HEK293 (cell line): Measurements from ENCODE around the gene PVRIG.

Experiments used
- CTCF ChIA-PET: fragments of 350-600 bp; formaldehyde crosslinking; extraction: SDS; loops from one replicate; lab custom pipeline; 2021; ENCODE audit warnings: antibody characterized with exemption; lab: Yijun Ruan, JAX
- POLR2A ChIA-PET: fragments of 300-600 bp; formaldehyde crosslinking; extraction: SDS; loops from one replicate; lab custom pipeline; 2020; ENCODE audit warnings: antibody characterized with exemption, inconsistent platforms; lab: Yijun Ruan, JAX
- H3K27ac ChIP-seq: fragments of 200-500 bp; sonication (Bioruptor generic); 2 replicates; pipeline ENCODE4 v1.5.1; 2014; ENCODE audit warnings: low read depth, low read length, control low read depth, inconsistent platforms; ENCODE audit errors: extremely low read depth
- H3K36me3 ChIP-seq, 2 experiments: fragments of 200-500 bp in 1 of 2; sonication (Bioruptor generic) in 1 of 2; 1 replicate in 1 of 2; 2 replicates in 1 of 2; pipeline ENCODE4 v1.5.1; 2014 to 2017; ENCODE audit warnings: inconsistent platforms in 2 of 2, low read length in 2 of 2; ENCODE audit not compliant: control insufficient read depth in 2 of 2, insufficient read depth in 1 of 2
- H3K4me1 ChIP-seq: fragments of 200-500 bp; sonication (Bioruptor generic); 2 replicates; pipeline ENCODE4 v1.5.1; 2014; ENCODE audit warnings: mild to moderate bottlenecking, low read length, inconsistent platforms; ENCODE audit not compliant: control insufficient read depth, insufficient read depth
- H3K4me3 ChIP-seq: 2 replicates; pipeline ENCODE4 v1.5.1; 2011; ENCODE audit warnings: low read depth, mild to moderate bottlenecking, control low read depth, low read length, moderate library complexity
- H3K9me3 ChIP-seq: fragments of 200-500 bp; sonication (Bioruptor generic); 2 replicates; pipeline ENCODE4 v1.5.1; 2014; ENCODE audit warnings: low read depth, low read length, inconsistent platforms; ENCODE audit not compliant: control insufficient read depth, insufficient read depth
- FEZF1 ChIP-seq: fragments of 450-650 bp; formaldehyde crosslinking; IDR thresholded peaks from 2 replicates; pipeline ENCODE4 v1.5.1; 2016; ENCODE audit warnings: missing biosample characterization, missing genetic modification characterization
- GLI2 ChIP-seq: fragments of 450-650 bp; formaldehyde crosslinking; IDR thresholded peaks from 2 replicates; pipeline ENCODE4; 2017; ENCODE audit warnings: missing biosample characterization, missing genetic modification characterization, low read depth, borderline replicate concordance
- HOXC10 ChIP-seq: sonication (generic); formaldehyde crosslinking; IDR thresholded peaks from 2 replicates; pipeline ENCODE4 v1.8.1; 2023; ENCODE audit warnings: mild to moderate bottlenecking, missing genetic modification reagents
- ZFP3 ChIP-seq: fragments of 450-650 bp; formaldehyde crosslinking; IDR thresholded peaks from 2 replicates; pipeline ENCODE4 v1.5.1; 2016; ENCODE audit warnings: low read depth, missing biosample characterization, missing genetic modification characterization
- ZNF121 ChIP-seq: fragments of 450-650 bp; formaldehyde crosslinking; IDR thresholded peaks from 2 replicates; pipeline ENCODE4 v1.5.1; 2016; ENCODE audit warnings: missing biosample characterization, missing genetic modification characterization
- ZNF157 ChIP-seq: fragments of 450-650 bp; formaldehyde crosslinking; IDR thresholded peaks from 2 replicates; pipeline ENCODE4 v1.5.1; 2016; ENCODE audit warnings: missing biosample characterization, missing genetic modification characterization
- ZNF2 ChIP-seq: fragments of 450-650 bp; formaldehyde crosslinking; IDR thresholded peaks from 2 replicates; pipeline ENCODE4 v1.5.1; 2016; ENCODE audit warnings: missing biosample characterization, missing genetic modification characterization
- ZNF24 ChIP-seq: fragments of 450-650 bp; formaldehyde crosslinking; IDR thresholded peaks from 2 replicates; pipeline ENCODE4 v1.5.1; 2016; ENCODE audit warnings: missing biosample characterization, missing genetic modification characterization
- ZNF324 ChIP-seq: fragments of 450-650 bp; formaldehyde crosslinking; IDR thresholded peaks from 2 replicates; pipeline ENCODE4 v1.5.1; 2016; ENCODE audit warnings: missing biosample characterization, missing genetic modification characterization
- ZNF394 ChIP-seq: fragments of 450-650 bp; formaldehyde crosslinking; IDR thresholded peaks from 2 replicates; pipeline ENCODE4 v1.5.1; 2016; ENCODE audit warnings: missing biosample characterization, missing genetic modification characterization, mild to moderate bottlenecking, moderate library complexity, borderline replicate concordance
- ZNF404 ChIP-seq: fragments of 450-650 bp; formaldehyde crosslinking; IDR thresholded peaks from 2 replicates; pipeline ENCODE4 v1.5.1; 2017; ENCODE audit warnings: missing biosample characterization, missing genetic modification characterization
- ZNF433 ChIP-seq: fragments of 450-650 bp; formaldehyde crosslinking; IDR thresholded peaks from 2 replicates; pipeline ENCODE4 v1.5.1; 2016; ENCODE audit warnings: missing biosample characterization, missing genetic modification characterization, low read depth
- ZNF791 ChIP-seq: fragments of 450-650 bp; formaldehyde crosslinking; IDR thresholded peaks from 2 replicates; pipeline ENCODE4 v1.5.1; 2016; ENCODE audit warnings: missing biosample characterization, missing genetic modification characterization
- ZNF837 ChIP-seq: fragments of 450-650 bp; formaldehyde crosslinking; IDR thresholded peaks from 2 replicates; pipeline ENCODE4 v1.5.1; 2016; ENCODE audit warnings: missing biosample characterization, missing genetic modification characterization
- TF ChIP-seq, protein P1 (sequence below): fragments of 450-650 bp; formaldehyde crosslinking; IDR thresholded peaks from 2 replicates; pipeline ENCODE4 v1.5.1; 2017; ENCODE audit warnings: missing biosample characterization, missing genetic modification characterization
- TF ChIP-seq, protein P2 (sequence below): fragments of 450-650 bp; formaldehyde crosslinking; IDR thresholded peaks from 2 replicates; pipeline ENCODE4 v1.5.1; 2017; ENCODE audit warnings: missing biosample characterization, missing genetic modification characterization
- TF ChIP-seq, protein P3 (sequence below): fragments of 450-650 bp; formaldehyde crosslinking; IDR thresholded peaks from 2 replicates; pipeline ENCODE4 v1.5.1; 2016; ENCODE audit warnings: missing biosample characterization, missing genetic modification characterization, low read depth
- TF ChIP-seq, protein P4 (sequence below): fragments of 450-650 bp; formaldehyde crosslinking; IDR thresholded peaks from 2 replicates; pipeline ENCODE4 v1.5.1; 2016; ENCODE audit warnings: missing biosample characterization, missing genetic modification characterization
- TF ChIP-seq, protein P5 (sequence below): fragments of 450-650 bp; formaldehyde crosslinking; IDR thresholded peaks from 2 replicates; pipeline ENCODE4 v1.5.1; 2016; ENCODE audit warnings: missing biosample characterization, missing genetic modification characterization

PVRIG gene

DNA sequence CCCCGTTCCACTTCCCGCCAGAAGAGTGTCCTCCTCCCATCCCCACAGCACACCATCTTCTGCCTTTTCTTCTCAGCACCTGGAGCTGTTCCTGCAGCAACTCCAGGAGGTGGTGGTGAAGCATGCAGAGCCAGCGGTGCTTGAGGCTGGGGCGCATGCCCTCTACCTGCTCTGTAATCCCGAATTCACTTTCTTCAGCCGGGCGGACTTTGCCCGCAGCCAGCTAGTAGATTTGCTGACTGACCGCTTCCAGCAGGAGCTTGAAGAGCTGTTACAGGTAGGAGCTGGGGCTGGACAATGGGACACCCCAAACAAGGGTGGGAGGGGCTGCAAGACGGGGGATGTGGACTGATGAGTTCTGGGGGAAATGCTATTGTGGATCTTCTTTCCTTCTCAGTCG lies 19.1 kb upstream of the PVRIG start (continued):
- TF ChIP-seq ZNF24 (tag by site-specific recombination) (no peak), ZNF837 (tag by site-specific recombination) (no peak), GLI2 (no peak), ZFP3 (tag by site-specific recombination) (no peak), ZNF433 (no peak)

DNA sequence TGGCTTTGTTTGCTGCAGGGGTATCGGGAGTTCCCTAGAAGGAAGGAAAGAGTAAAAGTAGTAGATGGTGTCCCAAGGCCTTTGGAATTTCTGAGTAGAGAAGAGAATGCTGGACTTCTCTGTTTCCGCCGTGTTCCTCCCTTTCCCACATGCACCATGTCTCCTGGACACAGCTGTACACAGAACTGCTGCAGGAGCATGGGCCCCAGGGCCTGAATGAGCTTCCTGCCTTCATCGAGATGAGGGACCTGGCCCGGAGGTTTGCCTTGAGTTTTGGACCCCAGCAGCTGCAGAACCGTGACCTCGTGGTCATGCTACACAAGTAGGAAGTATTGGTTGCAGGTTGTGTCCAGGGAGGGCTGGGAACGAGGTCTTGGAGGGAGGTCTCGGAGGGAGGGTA lies 15.3 kb upstream of the PVRIG start:
- no peaks in the 10 kb centered on the region for H3K4me1 ChIP-seq
- TF ChIP-seq ZNF2 = no peak
- TF ChIP-seq ZNF404 (tag by site-specific recombination) = no peak
- no peak for TF ChIP-seq ZNF121 (tag by site-specific recombination)
- TF ChIP-seq, protein P1, sequence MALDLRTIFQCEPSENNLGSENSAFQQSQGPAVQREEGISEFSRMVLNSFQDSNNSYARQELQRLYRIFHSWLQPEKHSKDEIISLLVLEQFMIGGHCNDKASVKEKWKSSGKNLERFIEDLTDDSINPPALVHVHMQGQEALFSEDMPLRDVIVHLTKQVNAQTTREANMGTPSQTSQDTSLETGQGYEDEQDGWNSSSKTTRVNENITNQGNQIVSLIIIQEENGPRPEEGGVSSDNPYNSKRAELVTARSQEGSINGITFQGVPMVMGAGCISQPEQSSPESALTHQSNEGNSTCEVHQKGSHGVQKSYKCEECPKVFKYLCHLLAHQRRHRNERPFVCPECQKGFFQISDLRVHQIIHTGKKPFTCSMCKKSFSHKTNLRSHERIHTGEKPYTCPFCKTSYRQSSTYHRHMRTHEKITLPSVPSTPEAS = no peak
- TF ChIP-seq FEZF1 = no peak
- no peak for TF ChIP-seq HOXC10 (CRISPR knock-in tag)
- no peak for TF ChIP-seq ZNF157 (tag by site-specific recombination)
- TF ChIP-seq, protein P2, sequence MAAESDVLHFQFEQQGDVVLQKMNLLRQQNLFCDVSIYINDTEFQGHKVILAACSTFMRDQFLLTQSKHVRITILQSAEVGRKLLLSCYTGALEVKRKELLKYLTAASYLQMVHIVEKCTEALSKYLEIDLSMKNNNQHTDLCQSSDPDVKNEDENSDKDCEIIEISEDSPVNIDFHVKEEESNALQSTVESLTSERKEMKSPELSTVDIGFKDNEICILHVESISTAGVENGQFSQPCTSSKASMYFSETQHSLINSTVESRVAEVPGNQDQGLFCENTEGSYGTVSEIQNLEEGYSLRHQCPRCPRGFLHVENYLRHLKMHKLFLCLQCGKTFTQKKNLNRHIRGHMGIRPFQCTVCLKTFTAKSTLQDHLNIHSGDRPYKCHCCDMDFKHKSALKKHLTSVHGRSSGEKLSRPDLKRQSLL = no peak
- TF ChIP-seq ZNF324 = no peak
- TF ChIP-seq GLI2 = no peak
- TF ChIP-seq, protein P3, sequence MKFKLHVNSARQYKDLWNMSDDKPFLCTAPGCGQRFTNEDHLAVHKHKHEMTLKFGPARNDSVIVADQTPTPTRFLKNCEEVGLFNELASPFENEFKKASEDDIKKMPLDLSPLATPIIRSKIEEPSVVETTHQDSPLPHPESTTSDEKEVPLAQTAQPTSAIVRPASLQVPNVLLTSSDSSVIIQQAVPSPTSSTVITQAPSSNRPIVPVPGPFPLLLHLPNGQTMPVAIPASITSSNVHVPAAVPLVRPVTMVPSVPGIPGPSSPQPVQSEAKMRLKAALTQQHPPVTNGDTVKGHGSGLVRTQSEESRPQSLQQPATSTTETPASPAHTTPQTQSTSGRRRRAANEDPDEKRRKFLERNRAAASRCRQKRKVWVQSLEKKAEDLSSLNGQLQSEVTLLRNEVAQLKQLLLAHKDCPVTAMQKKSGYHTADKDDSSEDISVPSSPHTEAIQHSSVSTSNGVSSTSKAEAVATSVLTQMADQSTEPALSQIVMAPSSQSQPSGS (tag by site-specific recombination) = no peak
- TF ChIP-seq, protein P4, sequence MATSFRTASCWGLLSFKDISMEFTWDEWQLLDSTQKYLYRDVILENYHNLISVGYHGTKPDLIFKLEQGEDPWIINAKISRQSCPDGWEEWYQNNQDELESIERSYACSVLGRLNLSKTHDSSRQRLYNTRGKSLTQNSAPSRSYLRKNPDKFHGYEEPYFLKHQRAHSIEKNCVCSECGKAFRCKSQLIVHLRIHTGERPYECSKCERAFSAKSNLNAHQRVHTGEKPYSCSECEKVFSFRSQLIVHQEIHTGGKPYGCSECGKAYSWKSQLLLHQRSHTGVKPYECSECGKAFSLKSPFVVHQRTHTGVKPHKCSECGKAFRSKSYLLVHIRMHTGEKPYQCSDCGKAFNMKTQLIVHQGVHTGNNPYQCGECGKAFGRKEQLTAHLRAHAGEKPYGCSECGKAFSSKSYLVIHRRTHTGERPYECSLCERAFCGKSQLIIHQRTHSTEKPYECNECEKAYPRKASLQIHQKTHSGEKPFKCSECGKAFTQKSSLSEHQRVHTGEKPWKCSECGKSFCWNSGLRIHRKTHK (tag by site-specific recombination) = no peak
- no peak for TF ChIP-seq ZFP3 (tag by site-specific recombination)
- no peak for TF ChIP-seq ZNF791 (tag by site-specific recombination)
- no peak for TF ChIP-seq ZNF394
- TF ChIP-seq, protein P5, sequence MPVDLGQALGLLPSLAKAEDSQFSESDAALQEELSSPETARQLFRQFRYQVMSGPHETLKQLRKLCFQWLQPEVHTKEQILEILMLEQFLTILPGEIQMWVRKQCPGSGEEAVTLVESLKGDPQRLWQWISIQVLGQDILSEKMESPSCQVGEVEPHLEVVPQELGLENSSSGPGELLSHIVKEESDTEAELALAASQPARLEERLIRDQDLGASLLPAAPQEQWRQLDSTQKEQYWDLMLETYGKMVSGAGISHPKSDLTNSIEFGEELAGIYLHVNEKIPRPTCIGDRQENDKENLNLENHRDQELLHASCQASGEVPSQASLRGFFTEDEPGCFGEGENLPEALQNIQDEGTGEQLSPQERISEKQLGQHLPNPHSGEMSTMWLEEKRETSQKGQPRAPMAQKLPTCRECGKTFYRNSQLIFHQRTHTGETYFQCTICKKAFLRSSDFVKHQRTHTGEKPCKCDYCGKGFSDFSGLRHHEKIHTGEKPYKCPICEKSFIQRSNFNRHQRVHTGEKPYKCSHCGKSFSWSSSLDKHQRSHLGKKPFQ = no peak
- ChIA-PET CTCF (interaction anchor here (0.6 to 1.4 kb wide), 2 partner anchors 15 to 70 kb away, joined by 3 to 8 read pairs; no protein-coding TSS in a partner anchor), POLR2A (interaction anchor here (0.6 kb wide), 1 partner anchor 10 kb away, joined by 4 read pairs; no protein-coding TSS in a partner anchor)
- H3K27ac ChIP-seq = no peak overlapping the region
- H3K9me3 ChIP-seq = no peaks in the 10 kb centered on the region
- H3K36me3 ChIP-seq = no peaks in the 10 kb centered on the region
- no peak overlapping the region for H3K4me3 ChIP-seq
